ENCODE data around the gene PJVK.
"Not testable (repeated sequence)": the region's sequence is repeated elsewhere in the genome, so short reads cannot be mapped to it uniquely, and the experiment has no call there.

PJVK gene

GRCh38 chr2:178436662-178437061 lies 14.5 kb upstream of the PJVK start:
- DNase-seq = no peak

- DNase-seq = no peak
Observed at GRCh38 chr2:178441426-178441825, 9.8 kb upstream of the PJVK start.

- DNase-seq = no peak
Observed at GRCh38 chr2:178448968-178449661, 2.1 kb upstream of the PJVK start.

- no peak for DNase-seq
Observed at GRCh38 chr2:178449700-178450523, 1.3 kb upstream of the PJVK start.

GRCh38 chr2:178450524-178450773 lies 729 bp upstream of the PJVK start:
- no peak for DNase-seq

GRCh38 chr2:178452334-178452733 lies 1.2 kb downstream of the PJVK start:
- DNase-seq = no peak

- DNase-seq = no peak
Observed at GRCh38 chr2:178452870-178453269, 1.7 kb downstream of the PJVK start.

GRCh38 chr2:178455947-178456346 lies 4.8 kb downstream of the PJVK start:
- DNase-seq = no peak

GRCh38 chr2:178457390-178457886 lies 6.3 kb downstream of the PJVK start:
- no peak for DNase-seq

GRCh38 chr2:178469219-178469849 lies 18.2 kb downstream of the PJVK start:
- no peak for DNase-seq

GRCh38 chr2:178471313-178471712 lies 20.1 kb downstream of the PJVK start:
- not testable (repeated sequence) for DNase-seq

GRCh38 chr2:178473373-178473772 lies 22.2 kb downstream of the PJVK start:
- no peak for DNase-seq

- DNase-seq = no peak
Observed at GRCh38 chr2:178473931-178474330, 22.8 kb downstream of the PJVK start.

- DNase-seq = no peak
Observed at GRCh38 chr2:178474560-178474959, 23.4 kb downstream of the PJVK start.

GRCh38 chr2:178476477-178476876 lies 25.3 kb downstream of the PJVK start:
- DNase-seq = no peak

- no peak for DNase-seq
Observed at GRCh38 chr2:178477443-178478129, 26.4 kb downstream of the PJVK start.

- DNase-seq = no peak
Observed at GRCh38 chr2:178478130-178478438, 26.9 kb downstream of the PJVK start.

GRCh38 chr2:178478439-178479274 lies 27.5 kb downstream of the PJVK start, which contains the start of gene FKBP7:
TSS of gene FKBP7 (minus strand) at chr2:178478600. CDS start at chr2:178478499, 101 bp downstream.
- peak; percentile 52 for DNase-seq

- no peak for DNase-seq
Observed at GRCh38 chr2:178479275-178479616, 28.1 kb downstream of the PJVK start.

- no peak for DNase-seq
Observed at GRCh38 chr2:178479758-178480226, 28.6 kb downstream of the PJVK start.

- DNase-seq = peak; percentile 22
Observed at GRCh38 chr2:178480227-178481181, 29.3 kb downstream of the PJVK start, which contains the start of gene PLEKHA3. TSS of gene PLEKHA3 (plus strand) at chr2:178480457. CDS start at chr2:178480870, 413 bp downstream.

Measured in NCI-H1417 treated with DMSO at 0.1 percent for 48 hours (cell line).